Loucy (cell line): ENCODE measurements around the gene MFAP3L.

Experiments used
- EZH2phosphoT487 ChIP-seq: fragments of 200-600 bp; IDR thresholded peaks from 2 replicates; pipeline ENCODE4 v1.6.1; 2018; ENCODE audit warnings: antibody characterized with exemption, mild to moderate bottlenecking, moderate library complexity, borderline replicate concordance
- TF ChIP-seq, protein P1 (sequence below): fragments of 200-600 bp; sonication (generic); conservative IDR thresholded peaks from 2 replicates; pipeline ENCODE4 v1.5.1; 2014; ENCODE audit warnings: mild to moderate bottlenecking, antibody characterized with exemption, low read length

DNA sequence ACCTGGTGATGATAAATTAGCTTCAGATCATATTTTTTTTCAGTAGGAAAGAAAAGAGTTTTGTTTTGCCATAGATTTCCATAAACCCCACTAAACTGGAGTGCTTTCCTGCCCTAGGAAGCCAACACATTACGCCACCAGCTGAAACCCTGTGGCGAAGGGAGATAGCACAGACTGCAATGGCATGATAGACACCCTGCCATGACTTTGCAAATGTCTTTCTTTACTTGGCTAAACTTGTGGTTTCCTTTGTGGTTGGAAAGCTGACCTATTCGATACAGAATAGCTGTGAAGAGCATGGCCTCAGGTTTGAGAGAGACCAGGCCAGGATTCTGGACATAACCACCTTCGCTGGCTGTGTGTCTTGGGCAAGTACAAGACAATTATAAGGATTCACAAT, 19.1 kb downstream of the MFAP3L start:
- TF ChIP-seq, protein P1, sequence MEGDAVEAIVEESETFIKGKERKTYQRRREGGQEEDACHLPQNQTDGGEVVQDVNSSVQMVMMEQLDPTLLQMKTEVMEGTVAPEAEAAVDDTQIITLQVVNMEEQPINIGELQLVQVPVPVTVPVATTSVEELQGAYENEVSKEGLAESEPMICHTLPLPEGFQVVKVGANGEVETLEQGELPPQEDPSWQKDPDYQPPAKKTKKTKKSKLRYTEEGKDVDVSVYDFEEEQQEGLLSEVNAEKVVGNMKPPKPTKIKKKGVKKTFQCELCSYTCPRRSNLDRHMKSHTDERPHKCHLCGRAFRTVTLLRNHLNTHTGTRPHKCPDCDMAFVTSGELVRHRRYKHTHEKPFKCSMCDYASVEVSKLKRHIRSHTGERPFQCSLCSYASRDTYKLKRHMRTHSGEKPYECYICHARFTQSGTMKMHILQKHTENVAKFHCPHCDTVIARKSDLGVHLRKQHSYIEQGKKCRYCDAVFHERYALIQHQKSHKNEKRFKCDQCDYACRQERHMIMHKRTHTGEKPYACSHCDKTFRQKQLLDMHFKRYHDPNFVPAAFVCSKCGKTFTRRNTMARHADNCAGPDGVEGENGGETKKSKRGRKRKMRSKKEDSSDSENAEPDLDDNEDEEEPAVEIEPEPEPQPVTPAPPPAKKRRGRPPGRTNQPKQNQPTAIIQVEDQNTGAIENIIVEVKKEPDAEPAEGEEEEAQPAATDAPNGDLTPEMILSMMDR = no peak
- no peak for TF ChIP-seq EZH2phosphoT487
